ENCODE data around the gene ADGRD2.

DNA sequence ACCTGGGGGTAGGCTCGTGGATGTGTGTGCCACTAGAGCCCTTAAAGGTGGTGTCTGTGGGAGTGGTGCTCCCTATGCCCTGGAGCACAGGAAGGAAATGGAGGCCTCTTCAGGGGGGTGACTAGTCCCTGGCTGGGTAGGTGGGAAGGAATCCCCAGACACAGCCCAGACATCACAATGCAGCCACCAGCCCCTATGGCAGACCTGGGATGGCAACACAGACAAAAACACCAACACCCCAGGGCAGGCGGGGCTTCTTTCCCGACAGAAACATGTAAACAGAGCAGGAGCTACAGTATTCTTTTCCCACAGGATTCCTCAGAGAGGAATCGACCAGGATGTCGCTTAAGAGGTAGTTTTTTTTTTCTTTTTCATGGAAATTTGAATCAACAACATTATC is 67.3 kb downstream of the ADGRD2 start:
- no peak for TF ChIP-seq POLR2A (IDR thresholded peaks at IDR 0.05)
- TF ChIP-seq, protein P1, sequence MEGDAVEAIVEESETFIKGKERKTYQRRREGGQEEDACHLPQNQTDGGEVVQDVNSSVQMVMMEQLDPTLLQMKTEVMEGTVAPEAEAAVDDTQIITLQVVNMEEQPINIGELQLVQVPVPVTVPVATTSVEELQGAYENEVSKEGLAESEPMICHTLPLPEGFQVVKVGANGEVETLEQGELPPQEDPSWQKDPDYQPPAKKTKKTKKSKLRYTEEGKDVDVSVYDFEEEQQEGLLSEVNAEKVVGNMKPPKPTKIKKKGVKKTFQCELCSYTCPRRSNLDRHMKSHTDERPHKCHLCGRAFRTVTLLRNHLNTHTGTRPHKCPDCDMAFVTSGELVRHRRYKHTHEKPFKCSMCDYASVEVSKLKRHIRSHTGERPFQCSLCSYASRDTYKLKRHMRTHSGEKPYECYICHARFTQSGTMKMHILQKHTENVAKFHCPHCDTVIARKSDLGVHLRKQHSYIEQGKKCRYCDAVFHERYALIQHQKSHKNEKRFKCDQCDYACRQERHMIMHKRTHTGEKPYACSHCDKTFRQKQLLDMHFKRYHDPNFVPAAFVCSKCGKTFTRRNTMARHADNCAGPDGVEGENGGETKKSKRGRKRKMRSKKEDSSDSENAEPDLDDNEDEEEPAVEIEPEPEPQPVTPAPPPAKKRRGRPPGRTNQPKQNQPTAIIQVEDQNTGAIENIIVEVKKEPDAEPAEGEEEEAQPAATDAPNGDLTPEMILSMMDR (IDR thresholded peaks at IDR 0.05), result no peak

Measured in Peyer's patch (tissue), 4 donors.